GM12878 (cell line): ENCODE measurements around the gene TRANK1. TPM values are rescaled to one million over a fixed set of nuclear protein-coding genes. Genes with fewer than 3 reads are reported as not detected.

Experiments used
- ATAC-seq: fragments of 200-7000 bp; cut with Tn5 transposase; 3 replicates; pipeline ENCODE4 v1.9.1; 2020; ENCODE audit warnings: mild to moderate bottlenecking, moderate library complexity
- BruUV-seq: library from RNA; stranded (reverse); fragments of 400-500 nt; replicated peaks from 2 replicates; lab custom pipeline; 2021; lab: Mats Ljungman, UMichigan
- CTCF ChIA-PET: fragments of 300-600 bp; sonication (Branson Sonifier 250); formaldehyde crosslinking; extraction: SDS; loops from one replicate; lab custom pipeline; 2021; ENCODE audit warnings: inconsistent platforms; lab: Yijun Ruan, JAX
- POLR2A ChIA-PET: fragments of 350-600 bp; formaldehyde crosslinking; extraction: SDS; loops from one replicate; lab custom pipeline; 2021; ENCODE audit warnings: inconsistent platforms; lab: Charles Lee
- RAD21 ChIA-PET: fragments of 300-600 bp; sonication (Branson Sonifier 250); formaldehyde crosslinking; loops from one replicate; lab custom pipeline; 2023; ENCODE audit warnings: antibody characterized with exemption; ENCODE audit not compliant: unreplicated experiment; lab: Charles Lee
- SMC1A ChIA-PET: fragments of 300-600 bp; sonication (Branson Sonifier 250); formaldehyde crosslinking; loops from one replicate; lab custom pipeline; 2023; ENCODE audit not compliant: unreplicated experiment, uncharacterized antibody; lab: Charles Lee
- DNase-seq: peaks from one replicate; pipeline ENCODE4 v3.0.0-alpha.2; 2011; ENCODE audit warnings: low read depth, low spot score
- FAIRE-seq: peaks from 3 replicates; lab custom pipeline; 2011; peaks lifted over from hg19 to GRCh38; lab: Jason Lieb, UNC
- H2AFZ ChIP-seq: 2 replicates; pipeline ENCODE4 v1.6.0; 2011; ENCODE audit warnings: low read depth, low read length, control low read depth; ENCODE audit not compliant: control insufficient read depth
- H3K27ac ChIP-seq: 2 replicates; pipeline ENCODE4 v1.5.1; 2011; ENCODE audit warnings: control low read depth; ENCODE audit not compliant: control insufficient read depth, insufficient read depth
- H3K27me3 ChIP-seq, 2 experiments: replicated peaks in 1 of 2; 2 replicates each; pipeline versions ENCODE4 v1.6.0 to v1.6.1; 2011; ENCODE audit warnings: low read length in 1 of 2; ENCODE audit not compliant: control insufficient read depth in 2 of 2, insufficient read depth in 2 of 2
- H3K36me3 ChIP-seq, 2 experiments: 2 replicates each; pipeline ENCODE4 v1.5.1; 2011; ENCODE audit warnings: low read length in 1 of 2; ENCODE audit not compliant: control insufficient read depth in 2 of 2, insufficient read depth in 2 of 2
- H3K4me1 ChIP-seq: 2 replicates; pipeline ENCODE4 v1.6.1; 2011; ENCODE audit warnings: mild to moderate bottlenecking, low read length, moderate library complexity, mixed read lengths; ENCODE audit not compliant: control insufficient read depth, insufficient read depth
- H3K4me2 ChIP-seq: 2 replicates; pipeline ENCODE4 v1.6.0; 2011; ENCODE audit warnings: control low read depth; ENCODE audit not compliant: control insufficient read depth, insufficient read depth
- H3K4me3 ChIP-seq: fragments of 200-600 bp; sonication (generic); 2 replicates; pipeline ENCODE4 v1.5.1; 2016
- H3K79me2 ChIP-seq: 2 replicates; pipeline ENCODE4 v1.6.0; 2011; ENCODE audit warnings: low read length; ENCODE audit not compliant: control insufficient read depth, insufficient read depth
- H3K9ac ChIP-seq: 2 replicates; pipeline ENCODE4 v1.8.0; 2011; ENCODE audit warnings: low read length, control low read depth, mixed read lengths; ENCODE audit not compliant: control insufficient read depth, insufficient read depth
- H3K9me3 ChIP-seq: replicated peaks from 3 replicates; pipeline ENCODE4 v1.5.1; 2011; ENCODE audit warnings: mild to moderate bottlenecking, low read length; ENCODE audit not compliant: control insufficient read depth, insufficient read depth
- H4K20me1 ChIP-seq: 2 replicates; pipeline ENCODE4 v1.6.0; 2011; ENCODE audit not compliant: control insufficient read depth, insufficient read depth
- BHLHE40 ChIP-seq, 2 experiments: fragments of 450-650 bp in 1 of 2; IDR thresholded peaks; 2 replicates each; pipeline ENCODE4 v1.6.1; 2011 to 2017; ENCODE audit warnings: low read depth in 2 of 2, borderline replicate concordance in 1 of 2, improper control_type of control experiment in 1 of 2, low read length in 1 of 2, mild to moderate bottlenecking in 1 of 2
- CEBPZ ChIP-seq: fragments of 150-350 bp; IDR thresholded peaks from 2 replicates; pipeline ENCODE4 v1.6.1; 2016; ENCODE audit warnings: low read depth, low read length
- CREB1 ChIP-seq: IDR thresholded peaks from 2 replicates; pipeline ENCODE4 v1.6.1; 2012; ENCODE audit warnings: low read depth, mild to moderate bottlenecking, inconsistent platforms
- E2F8 ChIP-seq: fragments of 450-650 bp; IDR thresholded peaks from 2 replicates; pipeline ENCODE4 v1.6.1; 2018; ENCODE audit warnings: mild to moderate bottlenecking, low read depth, moderate library complexity; ENCODE audit not compliant: partially characterized antibody
- FOS ChIP-seq: IDR thresholded peaks from 3 replicates; pipeline ENCODE4 v1.6.1; 2011; ENCODE audit warnings: borderline replicate concordance; ENCODE audit not compliant: insufficient read length; ENCODE audit errors: extremely low read depth
- HDAC2 ChIP-seq: fragments of 200-600 bp; sonication (generic); IDR thresholded peaks from 2 replicates; pipeline ENCODE4 v1.6.1; 2017
- NFXL1 ChIP-seq: fragments of 450-650 bp; IDR thresholded peaks from 2 replicates; pipeline ENCODE4 v1.6.1; 2017; ENCODE audit warnings: antibody characterized with exemption, mild to moderate bottlenecking, borderline replicate concordance
- NR2F1 ChIP-seq: fragments of 450-650 bp; conservative IDR thresholded peaks from 2 replicates; pipeline ENCODE4 v1.6.1; 2017; ENCODE audit warnings: mild to moderate bottlenecking
- NRF1 ChIP-seq: conservative IDR thresholded peaks from 2 replicates; pipeline ENCODE4 v1.6.1; 2011; ENCODE audit warnings: mild to moderate bottlenecking, low read depth, low read length, improper control_type of control experiment
- PAX5 ChIP-seq: IDR thresholded peaks from 2 replicates; pipeline ENCODE4 v1.6.1; 2011; ENCODE audit warnings: low read depth, low read length, borderline replicate concordance
- SIN3A ChIP-seq: IDR thresholded peaks from 2 replicates; pipeline ENCODE4 v1.6.1; 2012; ENCODE audit warnings: low read depth, low read length, improper control_type of control experiment
- SREBF1 ChIP-seq: IDR thresholded peaks from 2 replicates; pipeline ENCODE4 v1.6.1; 2012; ENCODE audit warnings: mild to moderate bottlenecking, low read length
- SRF ChIP-seq, 2 experiments: IDR thresholded peaks; 2 replicates each; pipeline ENCODE4 v1.6.1; 2011; ENCODE audit warnings: low read depth in 2 of 2, low read length in 2 of 2, mild to moderate bottlenecking in 1 of 2, moderate library complexity in 1 of 2
- ZNF384 ChIP-seq: IDR thresholded peaks from 2 replicates; pipeline ENCODE4 v1.6.1; 2012; ENCODE audit warnings: low read depth, mild to moderate bottlenecking, low read length, improper control_type of control experiment, borderline replicate concordance
- ZNF622 ChIP-seq: fragments of 450-650 bp; IDR thresholded peaks from 2 replicates; pipeline ENCODE4 v1.6.1; 2017; ENCODE audit warnings: mild to moderate bottlenecking, inconsistent platforms
- WGBS: methylation state at CpG from one replicate; pipeline ENCODE4 v1.1.6; 2016; ENCODE audit warnings: low lambda C conversion rate; ENCODE audit not compliant: insufficient replicate concordance, insufficient coverage; ENCODE audit errors: missing lambda C conversion rate; 5-methylcytosine and 5-hydroxymethylcytosine counted together
- in situ Hi-C: fragments of 300-500 bp; cut with MboI; formaldehyde crosslinking; loops from 9 replicates; pipeline ENCODE4 v1.14.3; 2018; ENCODE audit warnings: mixed read lengths
- intact Hi-C: fragments of 100-400 bp; cut with micrococcal nuclease; formaldehyde crosslinking; loops from one replicate; pipeline ENCODE4 v1.14.2; 2022; ENCODE audit not compliant: unreplicated experiment
- polyA plus RNA-seq, 11 experiments: library from polyadenylated mRNA; depleted of rRNA in 4 of 11; unstranded in 6 of 11; stranded (reverse) in 5 of 11; fragments of >200 nt; fragmentation: Nextera tagmentation in 4 of 11; fragmentation: Illumina TruSeq in 1 of 11; extraction: Ambion mirVana in 4 of 11; extraction: Trizol in 1 of 11; gene quantifications; 1 replicate in 1 of 11; 2 replicates in 10 of 11; pipeline versions ENCODE4 v1.2.1 to v1.2.3, GENCODE V29; 2011 to 2016; ENCODE audit warnings: inconsistent platforms in 2 of 11, missing spikeins in 2 of 11, low read depth in 1 of 11
- total RNA-seq, 4 experiments: library from RNA; depleted of rRNA in 3 of 4; stranded (reverse); fragments of >200 nt in 3 of 4; fragmentation: Illumina TruSeq in 1 of 4; extraction: Trizol in 1 of 4; gene quantifications; 2 replicates each; pipeline versions ENCODE4 v1.2.1 to v1.2.3, GENCODE V29; 2013 to 2021
- TF ChIP-seq, protein P1 (sequence below): fragments of 450-650 bp; IDR thresholded peaks from 2 replicates; pipeline ENCODE4 v1.6.1; 2014; ENCODE audit warnings: mild to moderate bottlenecking

The TRANK1 gene
- total and polyA plus RNA-seq, 10 of the 15 experiments (the other 5 are each of a cell fraction or from before 2014, with no cell fraction given), result 0.46 to 8.8 (median 1.1) TPM

- Histone ChIP-seq H3K79me2 (no peaks in the 10 kb centered on the region), H3K27me3 (peaks cover 0 to 1% of the 10 kb centered on the region in 2 experiments; a peak in 1 of 4 replicates), H3K36me3 (no peaks in the 10 kb centered on the region), H3K27ac (no peak overlapping the region), H3K4me3 (no peak overlapping the region), H3K4me1 (no peaks in the 10 kb centered on the region), H3K4me2 (no peak overlapping the region), H2AFZ (no peak overlapping the region), H3K9me3 (peaks cover 16% of the 10 kb centered on the region), H4K20me1 (no peaks in the 10 kb centered on the region), H3K9ac (no peak overlapping the region)
- in situ Hi-C loops, result no loop called here
- no peak for FAIRE-seq
- ChIA-PET RAD21 (no interaction called here), POLR2A (no interaction called here), SMC1A (no interaction called here), CTCF (interaction anchor here (1.6 kb wide), 1 partner anchor 34 kb away, joined by 12 read pairs; no protein-coding TSS in a partner anchor)
- no peak for DNase-seq
- ATAC-seq, result no peak
- intact Hi-C loops, result no loop called here
- 53% methylated on average over 11 of the region's 11 CpGs for WGBS
- BruUV-seq, result no TSS peak
- no peak for TF ChIP-seq BHLHE40 (IDR thresholded peaks at IDR 0.05; ENCODE audit: borderline replicate concordance in 1 of 2, low read depth in 2 of 2, low read length in 1 of 2)
- TF ChIP-seq HDAC2, result no peak
- no peak for TF ChIP-seq E2F8
- no peak for TF ChIP-seq SIN3A
- no peak for TF ChIP-seq ZNF384
- no peak for TF ChIP-seq NFXL1
- no peak for TF ChIP-seq FOS
- no peak for TF ChIP-seq CEBPZ
- no peak for TF ChIP-seq ZNF622
- no peak for TF ChIP-seq NR2F1
- TF ChIP-seq SREBF1, result no peak
- TF ChIP-seq NRF1, result no peak
- TF ChIP-seq, protein P1, sequence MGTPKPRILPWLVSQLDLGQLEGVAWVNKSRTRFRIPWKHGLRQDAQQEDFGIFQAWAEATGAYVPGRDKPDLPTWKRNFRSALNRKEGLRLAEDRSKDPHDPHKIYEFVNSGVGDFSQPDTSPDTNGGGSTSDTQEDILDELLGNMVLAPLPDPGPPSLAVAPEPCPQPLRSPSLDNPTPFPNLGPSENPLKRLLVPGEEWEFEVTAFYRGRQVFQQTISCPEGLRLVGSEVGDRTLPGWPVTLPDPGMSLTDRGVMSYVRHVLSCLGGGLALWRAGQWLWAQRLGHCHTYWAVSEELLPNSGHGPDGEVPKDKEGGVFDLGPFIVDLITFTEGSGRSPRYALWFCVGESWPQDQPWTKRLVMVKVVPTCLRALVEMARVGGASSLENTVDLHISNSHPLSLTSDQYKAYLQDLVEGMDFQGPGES, result no peak
- no peak for TF ChIP-seq SRF (IDR thresholded peaks at IDR 0.05; ENCODE audit: low read depth in 2 of 2, low read length in 2 of 2)
- no peak for TF ChIP-seq CREB1
- no peak for TF ChIP-seq PAX5
Observed at GRCh38 chr3:36923981-36924743, 20.7 kb downstream of the TRANK1 start.
